ENCODE results near the gene INPP5K.
A peak's percentile ranks its signal among the peaks of the same experiment; 100 is the strongest.

INPP5K gene

GRCh38 chr17:1488826-1489270, 27.6 kb downstream of the INPP5K start:
- TF ChIP-seq PAX5 (IDR thresholded peaks at IDR 0.05; ENCODE audit: insufficient read depth, low read length, severe bottlenecking) = no peak
- no peak for TF ChIP-seq POLR2A (IDR thresholded peaks at IDR 0.05; ENCODE audit: low read depth, low read length)
- no peak for TF ChIP-seq POLR2AphosphoS5 (IDR thresholded peaks at IDR 0.05; ENCODE audit: low read depth, low read length)
- TF ChIP-seq POU2F2 (IDR thresholded peaks at IDR 0.05; ENCODE audit: low read depth, low read length) = no peak
- no peak for TF ChIP-seq TAF1 (IDR thresholded peaks at IDR 0.05; ENCODE audit: low read depth, low read length)
- no peak for TF ChIP-seq SPI1 (IDR thresholded peaks at IDR 0.05; ENCODE audit: low read depth, low read length)
- DNase-seq (ENCODE audit: insufficient read length, low spot score) = no peak
- FAIRE-seq = no peak

- no peak for TF ChIP-seq SPI1 (IDR thresholded peaks at IDR 0.05; ENCODE audit: low read depth, low read length)
- no peak for TF ChIP-seq POLR2A (IDR thresholded peaks at IDR 0.05; ENCODE audit: low read depth, low read length)
- TF ChIP-seq POLR2AphosphoS5 (IDR thresholded peaks at IDR 0.05; ENCODE audit: low read depth, low read length) = no peak
- no peak for TF ChIP-seq POU2F2 (IDR thresholded peaks at IDR 0.05; ENCODE audit: low read depth, low read length)
- no peak for TF ChIP-seq TAF1 (IDR thresholded peaks at IDR 0.05; ENCODE audit: low read depth, low read length)
- TF ChIP-seq PAX5 (IDR thresholded peaks at IDR 0.05; ENCODE audit: insufficient read depth, low read length, severe bottlenecking) = no peak
- FAIRE-seq (peak; percentile 94), DNase-seq (ENCODE audit: insufficient read length, low spot score) (peak; percentile 70)
These were observed 28.2 kb downstream of the INPP5K start for GRCh38 chr17:1487939-1488825.

GRCh38 chr17:1486802-1487695, 29.4 kb downstream of the INPP5K start:
- TF ChIP-seq SPI1 (IDR thresholded peaks at IDR 0.05; ENCODE audit: low read depth, low read length) (no peak), POLR2AphosphoS5 (IDR thresholded peaks at IDR 0.05; ENCODE audit: low read depth, low read length) (0 out of 2 replicates have a peak, but pooled peaks have one; percentile 5)
- DNase-seq (ENCODE audit: insufficient read length, low spot score) (peak; percentile 69), FAIRE-seq (peak; percentile 95)

GRCh38 chr17:1485423-1486376, 30.7 kb downstream of the INPP5K start:
- TF ChIP-seq POU2F2 (IDR thresholded peaks at IDR 0.05; ENCODE audit: low read depth, low read length) (no peak), POLR2A (IDR thresholded peaks at IDR 0.05; ENCODE audit: low read depth, low read length) (0 out of 2 replicates have a peak, but pooled peaks have one; percentile 21), SPI1 (IDR thresholded peaks at IDR 0.05; ENCODE audit: low read depth, low read length) (no peak), PAX5 (IDR thresholded peaks at IDR 0.05; ENCODE audit: insufficient read depth, low read length, severe bottlenecking) (no peak), POLR2AphosphoS5 (IDR thresholded peaks at IDR 0.05; ENCODE audit: low read depth, low read length) (no peak), TAF1 (IDR thresholded peaks at IDR 0.05; ENCODE audit: low read depth, low read length) (0 out of 2 replicates have a peak, but pooled peaks have one; percentile 37)
- DNase-seq (ENCODE audit: insufficient read length, low spot score) = peak; percentile 75
- FAIRE-seq = peak; percentile 59

- FAIRE-seq (peak; percentile 94), DNase-seq (ENCODE audit: insufficient read length, low spot score) (peak; percentile 75)
- no peak for TF ChIP-seq SPI1 (IDR thresholded peaks at IDR 0.05; ENCODE audit: low read depth, low read length)
- TF ChIP-seq POLR2AphosphoS5 (IDR thresholded peaks at IDR 0.05; ENCODE audit: low read depth, low read length) = no peak
- no peak for TF ChIP-seq POU2F2 (IDR thresholded peaks at IDR 0.05; ENCODE audit: low read depth, low read length)
- 0 out of 2 replicates have a peak, but pooled peaks have one; percentile 29 for TF ChIP-seq TAF1 (IDR thresholded peaks at IDR 0.05; ENCODE audit: low read depth, low read length)
- no peak for TF ChIP-seq PAX5 (IDR thresholded peaks at IDR 0.05; ENCODE audit: insufficient read depth, low read length, severe bottlenecking)
These were observed 31.6 kb downstream of the INPP5K start for GRCh38 chr17:1484676-1485422.

- DNase-seq (ENCODE audit: insufficient read length, low spot score) (no peak), FAIRE-seq (peak; percentile 38)
- TF ChIP-seq PAX5 (IDR thresholded peaks at IDR 0.05; ENCODE audit: insufficient read depth, low read length, severe bottlenecking) (no peak), SPI1 (IDR thresholded peaks at IDR 0.05; ENCODE audit: low read depth, low read length) (no peak), TAF1 (IDR thresholded peaks at IDR 0.05; ENCODE audit: low read depth, low read length) (no peak), POLR2AphosphoS5 (IDR thresholded peaks at IDR 0.05; ENCODE audit: low read depth, low read length) (no peak), POLR2A (IDR thresholded peaks at IDR 0.05; ENCODE audit: low read depth, low read length) (no peak), POU2F2 (IDR thresholded peaks at IDR 0.05; ENCODE audit: low read depth, low read length) (no peak)
These were observed 32.3 kb downstream of the INPP5K start for GRCh38 chr17:1484060-1484535.

- no peak for TF ChIP-seq POU2F2 (IDR thresholded peaks at IDR 0.05; ENCODE audit: low read depth, low read length)
- TF ChIP-seq POLR2AphosphoS5 (IDR thresholded peaks at IDR 0.05; ENCODE audit: low read depth, low read length) = no peak
- no peak for TF ChIP-seq PAX5 (IDR thresholded peaks at IDR 0.05; ENCODE audit: insufficient read depth, low read length, severe bottlenecking)
- no peak for TF ChIP-seq POLR2A (IDR thresholded peaks at IDR 0.05; ENCODE audit: low read depth, low read length)
- no peak for TF ChIP-seq SPI1 (IDR thresholded peaks at IDR 0.05; ENCODE audit: low read depth, low read length)
- TF ChIP-seq TAF1 (IDR thresholded peaks at IDR 0.05; ENCODE audit: low read depth, low read length) = no peak
- no peak for FAIRE-seq
- DNase-seq (ENCODE audit: insufficient read length, low spot score) = no peak
These were observed 33.7 kb downstream of the INPP5K start for GRCh38 chr17:1482680-1483079.

Measured in GM12891 (cell line).